Myocyte (in vitro differentiated cells): ENCODE data around the gene ARRDC1. TPM values are rescaled to one million over a fixed set of nuclear protein-coding genes. Genes with fewer than 3 reads are reported as not detected.
"Not testable (repeated sequence)": the region's sequence is repeated elsewhere in the genome, so short reads cannot be mapped to it uniquely, and the experiment has no call there.

ENCODE experiments used
- DNase-seq: peaks from one replicate; pipeline ENCODE4 v3.0.0-alpha.2; 2012; ENCODE audit warnings: low read depth
- polyA plus RNA-seq: library from polyadenylated mRNA; unstranded; fragments of >200 nt; gene quantifications from one replicate; pipeline ENCODE4 v1.2.1, GENCODE V29; 2012; ENCODE audit warnings: missing spikeins
- total RNA-seq: library from RNA; depleted of rRNA; stranded (reverse); fragments of >200 nt; gene quantifications from 2 replicates; pipeline ENCODE4 v1.2.3, GENCODE V29; 2014

Gene ARRDC1
- 20.3 and 39.5 TPM in 2 replicates for total RNA-seq
- polyA plus RNA-seq: 24.5 TPM

DNA sequence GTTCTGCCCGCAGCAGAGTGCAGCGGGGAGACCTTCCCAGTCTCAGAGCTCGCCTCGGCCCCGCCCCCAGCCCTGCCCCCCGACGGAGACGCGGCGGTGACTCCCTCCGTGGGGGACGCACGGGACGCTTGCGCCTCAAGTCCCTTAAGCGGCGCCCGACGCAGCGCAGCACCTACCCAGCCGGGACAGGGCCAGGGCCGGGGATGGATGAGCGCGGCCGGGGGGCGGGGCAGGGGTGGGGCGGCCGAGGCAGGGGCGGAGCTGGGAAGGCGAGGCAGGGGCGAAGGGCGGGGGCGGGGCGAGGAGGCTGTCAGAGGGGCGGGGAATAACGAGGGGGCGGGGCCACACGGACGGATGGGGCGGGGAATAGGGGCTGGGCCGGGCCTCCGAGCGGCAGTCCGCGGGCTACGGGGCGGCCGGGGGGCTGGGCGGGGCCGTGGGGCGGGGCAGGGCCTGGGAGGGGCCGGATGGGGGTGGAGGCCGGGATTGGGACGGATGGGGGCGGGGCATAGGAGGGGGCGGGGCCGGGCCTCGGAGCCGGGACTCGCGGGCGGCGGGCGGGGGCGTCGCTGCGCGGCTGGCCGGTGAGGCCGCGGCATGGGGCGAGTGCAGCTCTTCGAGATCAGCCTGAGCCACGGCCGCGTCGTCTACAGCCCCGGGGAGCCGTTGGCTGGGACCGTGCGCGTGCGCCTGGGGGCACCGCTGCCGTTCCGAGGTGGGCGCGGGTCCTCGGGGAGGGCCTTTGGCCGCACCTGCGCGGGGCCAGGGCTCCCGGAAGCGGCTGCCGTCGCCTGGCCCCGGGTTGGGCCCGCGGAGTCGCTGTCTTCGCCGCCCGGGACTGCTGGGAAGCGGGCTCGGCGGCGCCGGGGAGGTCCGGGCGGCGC, at the start of gene ARRDC1:
ARRDC1 (plus strand) TSS at position 566 of the 884 bp plus-strand sequence; CDS start at position 598, 32 bp downstream.
- peak; percentile 91 for DNase-seq

- peak; percentile 95 for DNase-seq
Measured at GRCh38 chr9:137556069-137556838, 49.2 kb upstream of the ARRDC1 start.

- no peak for DNase-seq
Measured at GRCh38 chr9:137558127-137558526, 47.4 kb upstream of the ARRDC1 start.

GRCh38 chr9:137564134-137564533, 41.4 kb upstream of the ARRDC1 start:
- DNase-seq: no peak

GRCh38 chr9:137564817-137565411, 40.6 kb upstream of the ARRDC1 start:
- no peak for DNase-seq

GRCh38 chr9:137568445-137568844, 37.0 kb upstream of the ARRDC1 start:
- not testable (repeated sequence) for DNase-seq

DNA sequence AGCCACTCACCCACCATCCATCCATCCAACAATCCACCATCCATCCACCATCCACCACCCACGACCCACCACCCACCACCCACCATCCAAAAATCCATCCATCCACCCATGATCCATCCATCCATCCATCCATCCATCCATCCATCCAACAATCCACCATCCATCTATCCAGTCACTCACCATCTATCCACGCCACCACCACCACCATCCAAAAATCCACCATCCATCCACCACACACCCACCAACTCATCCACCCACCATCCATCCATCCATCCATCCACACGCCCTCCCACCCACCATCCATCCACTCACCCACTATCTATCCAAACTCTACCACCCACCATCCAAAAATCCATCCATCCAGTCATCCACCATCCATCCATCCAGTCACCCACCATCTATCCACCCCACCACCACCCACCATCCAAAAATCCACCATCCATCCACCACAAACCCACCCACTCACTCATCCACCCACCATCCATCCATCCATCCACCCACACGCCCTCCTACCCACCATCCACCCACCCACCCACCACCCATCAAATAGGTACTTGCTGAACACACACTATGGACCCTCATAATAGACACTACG, 35.8 kb upstream of the ARRDC1 start:
- DNase-seq: no peak

DNA sequence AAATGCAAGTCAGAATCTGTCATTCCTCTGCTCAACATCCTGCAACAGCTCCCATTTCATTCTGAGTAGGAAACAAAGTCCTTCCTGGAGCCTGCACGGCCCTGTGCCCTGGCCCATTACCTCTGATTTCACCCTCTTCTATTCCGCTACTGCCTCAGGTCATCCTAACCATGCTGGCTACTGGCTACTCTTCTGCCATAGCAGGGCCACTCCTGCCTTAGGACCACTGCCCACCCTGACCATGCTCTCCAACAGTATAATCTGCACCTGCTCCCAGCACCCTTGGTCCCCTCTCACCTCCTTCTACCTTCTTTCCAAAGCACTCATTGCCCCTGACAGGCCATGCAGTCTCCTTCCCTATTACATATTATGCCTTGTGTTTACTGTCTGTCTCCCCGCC, 34.9 kb upstream of the ARRDC1 start:
- no peak for DNase-seq

DNA sequence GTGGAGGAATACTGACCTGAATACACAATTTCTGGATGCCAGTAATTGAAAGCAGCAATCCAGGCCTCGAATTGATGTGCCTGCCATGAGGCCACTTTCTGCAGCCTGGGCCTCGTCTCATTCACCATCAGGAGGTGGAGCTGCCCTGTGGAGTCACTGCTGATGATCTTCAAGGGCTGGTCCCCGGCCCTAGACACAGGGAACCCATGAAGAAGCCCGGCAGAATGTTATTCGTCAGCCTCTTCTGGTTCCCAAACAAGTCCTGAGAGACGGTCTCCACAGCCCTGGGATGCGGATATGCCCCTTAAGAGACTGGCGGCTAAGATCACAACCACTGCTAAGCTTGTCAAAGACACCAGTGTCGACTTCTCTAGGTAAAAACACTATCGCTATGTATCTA, 31.3 kb upstream of the ARRDC1 start:
- no peak for DNase-seq

GRCh38 chr9:137575364-137575715, 30.1 kb upstream of the ARRDC1 start:
- DNase-seq: no peak

- DNase-seq: peak; percentile 53
Measured at GRCh38 chr9:137575716-137576411, 29.6 kb upstream of the ARRDC1 start.

GRCh38 chr9:137578518-137579258, 26.8 kb upstream of the ARRDC1 start, which contains the start of gene DPH7:
Gene DPH7 (minus strand): TSS chr9:137578925. CDS start chr9:137578777, 148 bp downstream.
- DNase-seq: peak; percentile 94

DNA sequence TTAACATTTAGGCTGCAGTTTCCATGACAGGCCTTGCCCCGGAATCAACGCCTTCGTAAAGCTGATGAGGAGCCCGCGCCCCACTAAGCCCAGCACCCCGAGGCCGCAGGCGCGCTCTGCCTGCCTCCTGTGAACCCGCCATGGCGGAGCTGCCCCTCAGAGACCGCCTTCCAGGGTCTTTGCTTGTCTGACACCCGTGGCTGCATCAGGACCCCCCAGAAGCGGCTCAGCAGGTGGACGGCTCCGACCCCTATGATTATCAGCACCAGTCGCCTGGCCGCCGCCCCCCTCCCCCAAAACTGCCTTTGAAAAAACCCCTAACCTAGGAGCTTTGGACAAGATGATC, 26.3 kb upstream of the ARRDC1 start:
- no peak for DNase-seq

- DNase-seq: no peak
Measured at GRCh38 chr9:137580209-137580953, 25.1 kb upstream of the ARRDC1 start.

GRCh38 chr9:137580954-137581322, 24.5 kb upstream of the ARRDC1 start:
- DNase-seq: no peak

GRCh38 chr9:137581361-137582285, 23.9 kb upstream of the ARRDC1 start:
- no peak for DNase-seq

DNA sequence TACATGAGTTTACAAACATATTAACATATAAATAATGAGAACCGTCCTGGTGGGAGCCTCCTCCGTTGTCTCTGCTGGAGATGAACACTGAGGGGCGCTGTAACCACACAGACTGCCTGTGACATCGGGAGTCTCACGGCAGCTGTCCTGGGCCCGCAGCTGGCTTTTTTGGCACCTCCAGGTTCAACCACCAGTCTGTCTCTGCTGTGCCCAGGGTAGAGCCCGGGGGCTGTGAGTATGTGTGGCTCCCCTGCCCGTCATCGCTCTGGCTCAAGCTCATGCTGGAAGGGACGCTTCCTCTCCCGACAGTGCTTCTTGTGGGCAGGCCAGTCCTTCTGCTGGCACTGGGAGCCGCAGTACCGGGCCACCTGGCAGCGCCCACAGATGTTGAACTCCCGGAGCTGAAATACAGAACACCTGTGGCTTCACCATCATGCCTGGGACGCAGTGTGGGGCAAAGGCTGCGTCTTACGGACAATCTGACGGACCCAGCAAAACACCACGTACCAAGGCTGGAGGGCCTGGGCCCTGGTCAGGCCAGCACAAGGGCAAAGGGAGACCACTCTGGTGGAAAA, 23.1 kb upstream of the ARRDC1 start:
- DNase-seq: peak; percentile 55

GRCh38 chr9:137583347-137583746, 22.1 kb upstream of the ARRDC1 start:
- no peak for DNase-seq
